ENCODE measurements around the gene SLC26A8. TPM values are rescaled to one million over a fixed set of nuclear protein-coding genes. Genes with fewer than 3 reads are reported as not detected.

Gene SLC26A8
- total RNA-seq, 1 experiment from 2014 or later = 0.09 TPM

- Histone ChIP-seq H3K9me3 (ENCODE audit: control insufficient read depth, low read depth, low read length) (peaks cover 15% of the 10 kb centered on the region), H2BK5ac (ENCODE audit: insufficient read length, low read length) (no peak overlapping the region), H3K4ac (ENCODE audit: low read depth, low read length) (no peak overlapping the region), H3K56ac (ENCODE audit: insufficient read length, low read depth, low read length) (no peak overlapping the region), H2BK12ac (ENCODE audit: insufficient read length, low read depth, low read length) (no peak overlapping the region), H3K27me3 (ENCODE audit: insufficient read depth, low read length) (no peaks in the 10 kb centered on the region), H3K27ac (ENCODE audit: insufficient read length, low read depth, low read length) (no peak overlapping the region), H3K4me2 (ENCODE audit: insufficient read depth, insufficient read length, low read length) (no peak overlapping the region), H2AK5ac (ENCODE audit: insufficient read length, low read length) (no peak overlapping the region), H2AFZ (ENCODE audit: low read length) (no peak overlapping the region), H3K18ac (ENCODE audit: insufficient read length, low read depth, low read length) (no peak overlapping the region), H4K91ac (ENCODE audit: insufficient read length, low read depth, low read length) (no peak overlapping the region), H3K9ac (ENCODE audit: extremely low read depth, insufficient read length, low read length) (no peak overlapping the region), H3K79me2 (ENCODE audit: insufficient read depth, low read length) (peaks cover 20% of the 10 kb centered on the region; the same call in 1 of the 2 replicates), H4K8ac (replicated peaks; ENCODE audit: insufficient read length, low read depth, low read length) (no peak overlapping the region), H3K23ac (ENCODE audit: insufficient read length, low read depth, low read length) (no peak overlapping the region), H3K4me1 (ENCODE audit: insufficient read depth, low read length) (no peaks in the 10 kb centered on the region), H3K79me1 (ENCODE audit: insufficient read depth, low read depth, low read length, poor library complexity, severe bottlenecking) (peaks cover 20% of the 10 kb centered on the region), H4K5ac (ENCODE audit: insufficient read length, low read depth, low read length) (no peak overlapping the region), H4K20me1 (ENCODE audit: control insufficient read depth, insufficient read depth, insufficient read length) (no peaks in the 10 kb centered on the region), H3K23me2 (ENCODE audit: insufficient read length, low read depth, low read length, poor library complexity, severe bottlenecking) (no peaks in the 10 kb centered on the region), H2BK20ac (ENCODE audit: low read depth, low read length, poor library complexity, severe bottlenecking) (no peak overlapping the region), H3K14ac (ENCODE audit: insufficient read depth, low read length) (no peak overlapping the region), H3T11ph (ENCODE audit: low read length) (no peak overlapping the region), H2BK120ac (ENCODE audit: low read depth, low read length, poor library complexity, severe bottlenecking) (no peak overlapping the region), H2BK15ac (ENCODE audit: low read depth, low read length) (no peak overlapping the region)
- H3K9me3 Mint-ChIP-seq = peaks cover 22 to 24% of the 10 kb centered on the region in 2 experiments
- H3K4me1 Mint-ChIP-seq = no peaks in the 10 kb centered on the region; a peak in 1 of 4 replicates
- 100% methylated on average over 1 of the region's 2 CpGs for WGBS (ENCODE audit: extremely low coverage, insufficient read length, low lambda C conversion rate)
- no peak overlapping the region for H3K27ac Mint-ChIP-seq
- no peaks in the 10 kb centered on the region for H3K27me3 Mint-ChIP-seq (ENCODE audit: low read depth)
- no peak for DNase-seq
- H3K4me3 Mint-ChIP-seq = no peak overlapping the region
- TF ChIP-seq CTCF (conservative IDR thresholded peaks at IDR 0.05) = no peak
- H3K36me3 Mint-ChIP-seq (ENCODE audit: insufficient read depth in 1 of 3, low read depth in 3 of 3) = peaks cover 38 to 57% (median 45%) of the 10 kb centered on the region in 3 experiments
Observed at GRCh38 chr6:35905141-35905785, 119.2 kb downstream of the SLC26A8 start.
